MCF 10A (cell line): ENCODE results near the gene MRGPRG. TPM values are rescaled to one million over a fixed set of nuclear protein-coding genes. Genes with fewer than 3 reads are reported as not detected.

ENCODE experiments used
- BruUV-seq: library from RNA; stranded (reverse); fragments of 400-500 nt; replicated peaks from 2 replicates; lab custom pipeline; 2021; lab: Mats Ljungman, UMichigan
- CTCF ChIA-PET: fragments of 300-600 bp; sonication (Branson Sonifier 250); formaldehyde crosslinking; extraction: SDS; loops from one replicate; lab custom pipeline; 2021; ENCODE audit warnings: antibody characterized with exemption, inconsistent platforms; lab: Yijun Ruan, JAX
- POLR2A ChIA-PET: fragments of 300-600, 350-650 bp; sonication (Branson Sonifier 250); formaldehyde crosslinking; extraction: SDS; loops from one replicate; lab custom pipeline; 2020; ENCODE audit warnings: antibody characterized with exemption, inconsistent platforms; lab: Yijun Ruan, JAX
- DNase-seq: peaks from one replicate; pipeline ENCODE4 v3.0.0-alpha.2; 2018; ENCODE audit not compliant: unreplicated experiment
- H3K27ac Mint-ChIP-seq: one replicate; pipeline ENCODE4 v1.8.0; 2022; ENCODE audit warnings: mild to moderate bottlenecking, low read depth, mixed read lengths; ENCODE audit not compliant: unreplicated experiment
- H3K27me3 Mint-ChIP-seq: one replicate; pipeline ENCODE4 v1.8.0; 2022; ENCODE audit warnings: mixed read lengths; ENCODE audit not compliant: insufficient read depth, unreplicated experiment
- H3K36me3 Mint-ChIP-seq: one replicate; pipeline ENCODE4 v1.8.0; 2022; ENCODE audit warnings: mild to moderate bottlenecking, moderate library complexity, mixed read lengths; ENCODE audit not compliant: insufficient read depth, unreplicated experiment
- H3K4me1 Mint-ChIP-seq: one replicate; pipeline ENCODE4 v1.8.0; 2022; ENCODE audit warnings: mixed read lengths; ENCODE audit not compliant: insufficient read depth, unreplicated experiment
- H3K4me3 Mint-ChIP-seq: one replicate; pipeline ENCODE4 v1.8.0; 2022; ENCODE audit warnings: mild to moderate bottlenecking, moderate library complexity, mixed read lengths; ENCODE audit not compliant: unreplicated experiment
- H3K9me3 Mint-ChIP-seq: one replicate; pipeline ENCODE4 v1.8.0; 2022; ENCODE audit warnings: mixed read lengths; ENCODE audit not compliant: unreplicated experiment
- CTCF ChIP-seq: fragments of 200-600 bp; IDR thresholded peaks from one replicate; pipeline ENCODE4 v1.8.0; 2022; ENCODE audit warnings: antibody characterized with exemption, mild to moderate bottlenecking; ENCODE audit not compliant: unreplicated experiment
- intact Hi-C: fragments of 100-400 bp; cut with micrococcal nuclease; formaldehyde crosslinking; loops from 2 replicates; pipeline ENCODE4 v1.14.1; 2022
- total RNA-seq: library from RNA; stranded (reverse); gene quantifications from 2 replicates; pipeline ENCODE4 v1.2.3, GENCODE V29; 2022

The MRGPRG gene
- total RNA-seq, 1 experiment from 2014 or later, result not detected

- peaks cover 52% of the 10 kb centered on the region for H3K27me3 Mint-ChIP-seq
- no peak overlapping the region for H3K27ac Mint-ChIP-seq
- no peaks in the 10 kb centered on the region for H3K36me3 Mint-ChIP-seq
- POLR2A ChIA-PET, result no interaction called here
- H3K4me3 Mint-ChIP-seq, result no peak overlapping the region
- peaks cover 5% of the 10 kb centered on the region for H3K4me1 Mint-ChIP-seq
- no peak for TF ChIP-seq CTCF
- DNase-seq, result no peak
- H3K9me3 Mint-ChIP-seq, result no peaks in the 10 kb centered on the region
- CTCF ChIA-PET, result interaction anchor here (0.5 kb wide), 1 partner anchor 9 kb away, joined by 3 read pairs; no protein-coding TSS in a partner anchor
- no TSS peak for BruUV-seq
- intact Hi-C loops, result no loop called here
Measured at GRCh38 chr11:3224401-3225057, 5.9 kb upstream of the MRGPRG start.

GRCh38 chr11:3223932-3224381 lies 5.3 kb upstream of the MRGPRG start:
- peaks cover 5% of the 10 kb centered on the region for H3K4me1 Mint-ChIP-seq
- DNase-seq, result no peak
- H3K4me3 Mint-ChIP-seq, result no peak overlapping the region
- BruUV-seq, result no TSS peak
- H3K9me3 Mint-ChIP-seq, result no peaks in the 10 kb centered on the region
- H3K27ac Mint-ChIP-seq, result no peak overlapping the region
- no peak for TF ChIP-seq CTCF
- ChIA-PET POLR2A (no interaction called here), CTCF (interaction anchor here (0.9 kb wide), 1 partner anchor 118 kb away, joined by 3 read pairs; no protein-coding TSS in a partner anchor)
- peaks cover 57% of the 10 kb centered on the region for H3K27me3 Mint-ChIP-seq
- intact Hi-C loops, result no loop called here
- H3K36me3 Mint-ChIP-seq, result no peaks in the 10 kb centered on the region

- H3K4me3 Mint-ChIP-seq, result no peak overlapping the region
- no peak for DNase-seq
- no TSS peak for BruUV-seq
- intact Hi-C loops, result no loop called here
- TF ChIP-seq CTCF, result no peak
- H3K27me3 Mint-ChIP-seq, result peaks cover 59% of the 10 kb centered on the region
- ChIA-PET POLR2A (no interaction called here), CTCF (interaction anchor here (0.9 kb wide), 1 partner anchor 118 kb away, joined by 3 read pairs; no protein-coding TSS in a partner anchor)
- no peak overlapping the region for H3K27ac Mint-ChIP-seq
- H3K9me3 Mint-ChIP-seq, result no peaks in the 10 kb centered on the region
- H3K4me1 Mint-ChIP-seq, result peaks cover 5% of the 10 kb centered on the region
- H3K36me3 Mint-ChIP-seq, result no peaks in the 10 kb centered on the region
Measured at GRCh38 chr11:3222941-3223915, 4.6 kb upstream of the MRGPRG start.
